Nephron progenitor cell (in vitro differentiated cells): Measurements from ENCODE around the gene HOXD3.

Source experiments
- DNase-seq: peaks from one replicate; pipeline ENCODE4 v3.0.0; 2021
- H3K27ac Mint-ChIP-seq: 2 replicates; pipeline ENCODE4 v1.8.0; 2021; ENCODE audit warnings: mild to moderate bottlenecking, moderate library complexity, mixed read lengths
- H3K27me3 Mint-ChIP-seq: 2 replicates; pipeline ENCODE4 v1.8.0; 2021; ENCODE audit warnings: mild to moderate bottlenecking, low read depth, mixed read lengths; ENCODE audit not compliant: poor library complexity
- H3K36me3 Mint-ChIP-seq: 2 replicates; pipeline ENCODE4 v1.8.0; 2021; ENCODE audit warnings: low read depth, mixed read lengths
- H3K4me1 Mint-ChIP-seq: 2 replicates; pipeline ENCODE4 v1.8.0; 2021; ENCODE audit warnings: mixed read lengths
- H3K4me3 Mint-ChIP-seq: 2 replicates; pipeline ENCODE4 v1.8.0; 2021; ENCODE audit warnings: mild to moderate bottlenecking, moderate library complexity, mixed read lengths
- H3K9me3 Mint-ChIP-seq: 2 replicates; pipeline ENCODE4 v1.8.0; 2021; ENCODE audit warnings: mild to moderate bottlenecking, moderate library complexity, mixed read lengths
- CTCF ChIP-seq: fragments of 200-600 bp; sonication (generic); IDR thresholded peaks from 2 replicates; pipeline ENCODE4 v1.5.0; 2021; ENCODE audit warnings: antibody characterized with exemption

Gene HOXD3

GRCh38 chr2:176167398-176167797 is 10.3 kb downstream of the HOXD3 start:
- peaks cover 95% of the 10 kb centered on the region for H3K4me1 Mint-ChIP-seq
- peaks cover 25% of the 10 kb centered on the region for H3K36me3 Mint-ChIP-seq
- H3K27ac Mint-ChIP-seq = no peak overlapping the region
- H3K9me3 Mint-ChIP-seq = no peaks in the 10 kb centered on the region
- TF ChIP-seq CTCF = no peak
- H3K27me3 Mint-ChIP-seq = peaks cover 7% of the 10 kb centered on the region
- H3K4me3 Mint-ChIP-seq = peak overlapping the region; percentile 14
- no peak for DNase-seq

- Mint-ChIP-seq H3K9me3 (no peaks in the 10 kb centered on the region), H3K36me3 (peaks cover 36% of the 10 kb centered on the region), H3K4me3 (peak overlapping the region; percentile 42), H3K27ac (peak overlapping the region; percentile 97), H3K4me1 (peaks cover 95% of the 10 kb centered on the region), H3K27me3 (peaks cover 7% of the 10 kb centered on the region)
- no peak for DNase-seq
- TF ChIP-seq CTCF = no peak
Observed at GRCh38 chr2:176169181-176169580, 12.1 kb downstream of the HOXD3 start.

DNA sequence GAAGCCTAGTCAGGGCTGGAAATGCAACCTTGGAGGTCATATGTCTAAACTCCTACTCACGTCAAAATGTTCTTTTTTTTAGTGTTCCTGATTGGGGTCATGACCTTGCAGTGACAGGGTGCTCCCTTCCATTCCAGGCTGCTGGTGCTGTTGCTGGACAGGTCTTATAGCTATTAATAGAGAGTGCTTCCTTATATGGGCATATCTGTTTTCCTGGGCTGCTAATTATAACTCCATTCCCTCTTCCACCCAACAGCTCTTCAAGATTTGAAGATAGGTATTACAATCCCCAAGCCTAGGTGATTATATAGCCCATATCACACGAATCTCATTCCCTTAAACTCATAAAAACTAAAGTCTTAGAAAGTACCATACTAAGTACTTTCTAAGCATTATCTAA is 12.6 kb downstream of the HOXD3 start:
- H3K27me3 Mint-ChIP-seq = peaks cover 7% of the 10 kb centered on the region
- H3K4me3 Mint-ChIP-seq = peak overlapping the region; percentile 42
- no peak for DNase-seq
- no peak for TF ChIP-seq CTCF
- peaks cover 95% of the 10 kb centered on the region for H3K4me1 Mint-ChIP-seq
- peaks cover 36% of the 10 kb centered on the region for H3K36me3 Mint-ChIP-seq
- peak overlapping the region; percentile 97 for H3K27ac Mint-ChIP-seq
- no peaks in the 10 kb centered on the region for H3K9me3 Mint-ChIP-seq

DNA sequence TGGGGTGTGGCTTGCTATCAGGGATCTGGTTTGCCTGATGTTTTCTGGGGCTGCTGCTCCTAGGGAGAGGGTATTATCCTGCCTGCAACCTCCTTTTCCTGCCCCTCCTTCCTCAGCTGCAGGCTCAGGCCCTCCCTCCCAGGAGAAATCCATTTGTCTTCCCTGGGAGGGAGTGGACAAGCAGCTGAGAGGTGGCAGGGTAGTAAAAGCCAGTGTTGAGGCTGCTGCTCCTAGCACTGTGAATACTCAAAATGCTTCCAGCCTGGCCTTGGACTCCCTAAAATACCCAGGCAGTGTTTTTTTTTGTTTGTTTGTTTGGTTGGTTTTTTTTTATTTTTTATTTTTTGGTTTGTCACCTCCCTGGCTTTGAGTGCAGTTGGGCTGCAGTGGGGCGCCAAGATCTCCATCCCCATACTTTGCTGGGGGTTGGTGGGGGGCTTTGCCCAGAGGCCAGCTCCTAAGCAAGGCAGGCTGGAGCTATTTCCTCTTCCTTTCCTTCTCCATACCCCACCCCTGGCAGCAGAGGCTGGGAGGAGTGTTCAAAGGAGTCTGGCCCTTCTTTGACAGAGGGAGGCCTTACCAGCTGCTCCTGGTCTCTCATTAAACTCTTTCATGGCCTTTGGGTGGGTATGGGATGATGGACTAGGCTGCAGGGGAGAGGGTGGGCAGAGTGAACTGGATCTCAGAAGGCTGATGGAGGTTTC is 13.6 kb downstream of the HOXD3 start:
- H3K36me3 Mint-ChIP-seq = peaks cover 35% of the 10 kb centered on the region
- peaks cover 95% of the 10 kb centered on the region for H3K4me1 Mint-ChIP-seq
- no peak for DNase-seq
- peaks cover 7% of the 10 kb centered on the region for H3K27me3 Mint-ChIP-seq
- H3K9me3 Mint-ChIP-seq = no peaks in the 10 kb centered on the region
- TF ChIP-seq CTCF = no peak
- peak overlapping the region; percentile 92 for H3K4me3 Mint-ChIP-seq
- peak overlapping the region; percentile 97 for H3K27ac Mint-ChIP-seq

DNA sequence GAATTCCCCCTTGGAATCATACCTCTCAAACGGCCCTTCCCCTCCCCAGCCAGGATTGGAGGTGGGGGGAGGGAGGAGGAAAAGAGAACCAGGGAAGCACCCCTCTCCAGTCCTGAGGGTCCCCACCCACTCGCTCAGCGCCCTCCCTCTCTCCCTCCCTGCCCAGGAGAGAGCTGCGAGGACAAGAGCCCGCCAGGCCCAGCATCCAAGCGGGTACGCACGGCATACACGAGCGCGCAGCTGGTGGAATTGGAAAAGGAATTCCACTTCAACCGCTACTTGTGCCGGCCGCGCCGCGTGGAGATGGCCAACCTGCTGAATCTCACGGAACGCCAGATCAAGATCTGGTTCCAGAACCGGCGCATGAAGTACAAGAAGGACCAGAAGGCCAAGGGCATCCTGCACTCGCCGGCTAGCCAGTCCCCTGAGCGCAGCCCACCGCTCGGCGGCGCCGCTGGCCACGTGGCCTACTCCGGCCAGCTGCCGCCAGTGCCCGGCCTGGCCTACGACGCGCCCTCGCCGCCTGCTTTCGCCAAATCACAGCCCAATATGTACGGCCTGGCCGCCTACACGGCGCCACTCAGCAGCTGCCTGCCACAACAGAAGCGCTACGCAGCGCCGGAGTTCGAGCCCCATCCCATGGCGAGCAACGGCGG is 14.4 kb downstream of the HOXD3 start:
- H3K9me3 Mint-ChIP-seq = no peaks in the 10 kb centered on the region
- peak overlapping the region; percentile 92 for H3K4me3 Mint-ChIP-seq
- peaks cover 29% of the 10 kb centered on the region for H3K36me3 Mint-ChIP-seq
- H3K27me3 Mint-ChIP-seq = peaks cover 7% of the 10 kb centered on the region
- peak overlapping the region; percentile 99 for H3K27ac Mint-ChIP-seq
- peaks cover 95% of the 10 kb centered on the region for H3K4me1 Mint-ChIP-seq
- DNase-seq = no peak
- no peak for TF ChIP-seq CTCF
